Endodermal cell (in vitro differentiated cells): ENCODE data around the gene DQX1. TPM values are rescaled to one million over a fixed set of nuclear protein-coding genes. Genes with fewer than 3 reads are reported as not detected.
A peak's percentile ranks its signal among the peaks of the same experiment; 100 is the strongest.

ENCODE experiments used
- DNase-seq: peaks from one replicate; pipeline ENCODE4 v3.0.0-alpha.2; 2017
- H3K27ac ChIP-seq: 2 replicates; pipeline ENCODE4 v1.5.1; 2013; ENCODE audit warnings: mild to moderate bottlenecking, low read depth, low read length, moderate library complexity
- H3K27me3 ChIP-seq: 2 replicates; pipeline ENCODE4 v1.6.1; 2013; ENCODE audit warnings: mild to moderate bottlenecking, low read length, moderate library complexity; ENCODE audit not compliant: insufficient read depth, control insufficient read depth, poor library complexity, severe bottlenecking
- H3K36me3 ChIP-seq: 2 replicates; pipeline ENCODE4 v1.7.0; 2013; ENCODE audit warnings: mild to moderate bottlenecking, low read length, moderate library complexity; ENCODE audit not compliant: control insufficient read depth, insufficient read depth
- H3K4me1 ChIP-seq: one replicate; pipeline ENCODE4 v1.7.0; 2013; ENCODE audit warnings: low read length; ENCODE audit not compliant: control insufficient read depth, insufficient read depth
- H3K4me3 ChIP-seq: 2 replicates; pipeline ENCODE4 v1.5.1; 2013; ENCODE audit warnings: mild to moderate bottlenecking, low read length, moderate library complexity
- H3K9ac ChIP-seq: 2 replicates; pipeline ENCODE4 v1.6.1; 2013; ENCODE audit warnings: mild to moderate bottlenecking, low read length, moderate library complexity; ENCODE audit not compliant: poor library complexity, severe bottlenecking; ENCODE audit errors: extremely low read depth
- H3K9me3 ChIP-seq: 2 replicates; pipeline ENCODE4 v1.6.1; 2013; ENCODE audit warnings: mild to moderate bottlenecking, low read length, moderate library complexity; ENCODE audit not compliant: control insufficient read depth
- H3K27ac Mint-ChIP-seq: 2 replicates; pipeline ENCODE4 v1.8.0; 2020; ENCODE audit warnings: mixed read lengths
- H3K27me3 Mint-ChIP-seq: 2 replicates; pipeline ENCODE4 v1.8.0; 2021; ENCODE audit warnings: mild to moderate bottlenecking, mixed read lengths; ENCODE audit not compliant: insufficient read depth
- H3K36me3 Mint-ChIP-seq: 2 replicates; pipeline ENCODE4 v1.8.0; 2020; ENCODE audit warnings: low read depth, mixed read lengths
- H3K4me1 Mint-ChIP-seq: 2 replicates; pipeline ENCODE4 v1.8.0; 2020; ENCODE audit warnings: mixed read lengths
- H3K4me3 Mint-ChIP-seq: 2 replicates; pipeline ENCODE4 v1.8.0; 2020; ENCODE audit warnings: mild to moderate bottlenecking, moderate library complexity, mixed read lengths
- H3K9me3 Mint-ChIP-seq: 2 replicates; pipeline ENCODE4 v1.8.0; 2020; ENCODE audit warnings: mild to moderate bottlenecking, mixed read lengths
- WGBS, 2 experiments: methylation state at CpG; one replicate each; pipeline versions ENCODE4 v1.1.5 to v1.1.7; 2013; ENCODE audit warnings: missing lambda C conversion rate in 2 of 2, mixed read lengths in 1 of 2; ENCODE audit not compliant: insufficient coverage in 1 of 2, insufficient read length in 1 of 2; 5-methylcytosine and 5-hydroxymethylcytosine counted together
- total RNA-seq, 2 donors: library from RNA; stranded (reverse); fragmentation: NEBNext Ultra II Directional in 1 of 2; extraction: Animal tissue kit (Norgen Biotek cat#: 25700) in 1 of 2; gene quantifications; 2 replicates in 1 of 2; 3 replicates in 1 of 2; pipeline ENCODE4 v1.2.1, GENCODE V29; 2021
- TF ChIP-seq, protein P1 (sequence below): fragments of 200-600 bp; sonication (generic); conservative IDR thresholded peaks from 2 replicates; pipeline ENCODE4 v1.5.0; 2021; ENCODE audit warnings: antibody characterized with exemption, mild to moderate bottlenecking

DQX1 gene
- total RNA-seq, 2 donors from 2014 or later, result 0.93 to 1.1 TPM

DNA sequence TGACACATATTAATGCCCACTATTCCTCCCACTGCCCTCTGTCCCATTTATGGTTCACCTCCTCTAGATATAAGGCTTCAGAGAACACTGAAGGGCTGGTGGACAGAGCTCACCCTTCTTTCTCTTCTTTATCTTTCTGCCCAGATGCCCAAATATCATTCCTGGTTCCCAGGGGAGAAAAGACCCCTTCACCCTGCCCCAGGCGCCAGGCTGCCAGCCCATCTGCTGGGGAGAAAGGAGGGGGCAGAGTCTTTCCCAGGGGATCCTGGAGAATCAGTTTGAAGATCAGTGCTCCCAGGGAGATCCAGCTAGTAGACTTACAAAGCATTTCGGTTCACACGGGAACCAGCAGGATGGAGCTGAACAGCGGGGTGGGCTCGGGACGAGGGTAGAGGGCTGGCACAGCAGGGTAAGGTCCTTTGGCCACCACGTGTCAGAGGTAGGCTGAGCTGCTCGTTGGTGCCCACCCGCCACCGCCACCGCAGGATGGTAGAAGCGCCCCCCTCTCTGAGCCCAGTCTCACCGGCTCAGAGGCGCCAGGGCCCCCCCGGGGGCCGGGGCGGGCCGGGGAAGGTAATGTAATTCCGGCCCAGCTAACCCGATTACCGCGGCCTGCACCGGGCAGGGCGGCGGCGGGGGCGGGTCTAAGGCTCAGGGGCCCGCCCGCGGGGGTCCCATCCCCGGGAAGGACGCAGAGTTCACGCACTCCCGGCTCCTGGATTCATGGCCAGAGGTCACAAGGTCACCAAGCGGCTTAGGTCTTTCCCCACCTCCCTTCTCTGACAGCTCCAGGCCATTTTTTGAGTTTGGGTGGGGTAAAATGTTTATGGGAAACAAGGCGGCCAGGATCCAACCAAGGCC, 13.1 kb downstream of the DQX1 start:
- H3K27ac ChIP-seq, result no peak overlapping the region
- no peak overlapping the region for H3K4me3 ChIP-seq
- H3K9me3 ChIP-seq, result peaks cover 9% of the 10 kb centered on the region
- peaks cover 85% of the 10 kb centered on the region for H3K27me3 ChIP-seq
- Mint-ChIP-seq H3K9me3 (peaks cover 9% of the 10 kb centered on the region), H3K36me3 (peaks cover 2% of the 10 kb centered on the region), H3K4me1 (peaks cover 18% of the 10 kb centered on the region), H3K27me3 (peaks cover 87% of the 10 kb centered on the region), H3K4me3 (peak overlapping the region; percentile 42), H3K27ac (no peak overlapping the region)
- peaks cover 3% of the 10 kb centered on the region for H3K4me1 ChIP-seq
- H3K9ac ChIP-seq, result no peak overlapping the region
- DNase-seq, result peak; percentile 65
- no peaks in the 10 kb centered on the region for H3K36me3 ChIP-seq
- 3 to 5% methylated on average over 25 to 36 of the region's 36 CpGs for WGBS, 2 experiments
- TF ChIP-seq, protein P1, sequence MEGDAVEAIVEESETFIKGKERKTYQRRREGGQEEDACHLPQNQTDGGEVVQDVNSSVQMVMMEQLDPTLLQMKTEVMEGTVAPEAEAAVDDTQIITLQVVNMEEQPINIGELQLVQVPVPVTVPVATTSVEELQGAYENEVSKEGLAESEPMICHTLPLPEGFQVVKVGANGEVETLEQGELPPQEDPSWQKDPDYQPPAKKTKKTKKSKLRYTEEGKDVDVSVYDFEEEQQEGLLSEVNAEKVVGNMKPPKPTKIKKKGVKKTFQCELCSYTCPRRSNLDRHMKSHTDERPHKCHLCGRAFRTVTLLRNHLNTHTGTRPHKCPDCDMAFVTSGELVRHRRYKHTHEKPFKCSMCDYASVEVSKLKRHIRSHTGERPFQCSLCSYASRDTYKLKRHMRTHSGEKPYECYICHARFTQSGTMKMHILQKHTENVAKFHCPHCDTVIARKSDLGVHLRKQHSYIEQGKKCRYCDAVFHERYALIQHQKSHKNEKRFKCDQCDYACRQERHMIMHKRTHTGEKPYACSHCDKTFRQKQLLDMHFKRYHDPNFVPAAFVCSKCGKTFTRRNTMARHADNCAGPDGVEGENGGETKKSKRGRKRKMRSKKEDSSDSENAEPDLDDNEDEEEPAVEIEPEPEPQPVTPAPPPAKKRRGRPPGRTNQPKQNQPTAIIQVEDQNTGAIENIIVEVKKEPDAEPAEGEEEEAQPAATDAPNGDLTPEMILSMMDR, result no peak

GRCh38 chr2:74511104-74511989, 14.7 kb downstream of the DQX1 start:
- Histone ChIP-seq H3K4me1 (peaks cover 6% of the 10 kb centered on the region), H3K9me3 (peaks cover 1% of the 10 kb centered on the region), H3K9ac (no peak overlapping the region), H3K36me3 (no peaks in the 10 kb centered on the region), H3K27ac (no peak overlapping the region), H3K4me3 (no peak overlapping the region), H3K27me3 (peaks cover 68% of the 10 kb centered on the region)
- H3K27me3 Mint-ChIP-seq, result peaks cover 75% of the 10 kb centered on the region
- peaks cover 5% of the 10 kb centered on the region for H3K36me3 Mint-ChIP-seq
- H3K4me3 Mint-ChIP-seq, result no peak overlapping the region
- no peak overlapping the region for H3K27ac Mint-ChIP-seq
- DNase-seq, result no peak
- H3K4me1 Mint-ChIP-seq, result peaks cover 25% of the 10 kb centered on the region
- 70 to 78% methylated on average over 11 of the region's 11 CpGs for WGBS, 2 experiments
- H3K9me3 Mint-ChIP-seq, result peaks cover 2% of the 10 kb centered on the region
- TF ChIP-seq, protein P1, result no peak

- H3K36me3 ChIP-seq, result peaks cover 9% of the 10 kb centered on the region
- H3K27me3 ChIP-seq, result peaks cover 64% of the 10 kb centered on the region
- no peak overlapping the region for H3K27ac ChIP-seq
- peaks cover 12% of the 10 kb centered on the region for H3K36me3 Mint-ChIP-seq
- TF ChIP-seq, protein P1, result no peak
- H3K27ac Mint-ChIP-seq, result no peak overlapping the region
- no peak overlapping the region for H3K4me3 Mint-ChIP-seq
- H3K27me3 Mint-ChIP-seq, result peaks cover 65% of the 10 kb centered on the region
- peaks cover 6% of the 10 kb centered on the region for H3K4me1 ChIP-seq
- H3K9me3 Mint-ChIP-seq, result no peaks in the 10 kb centered on the region
- no peaks in the 10 kb centered on the region for H3K9me3 ChIP-seq
- H3K4me1 Mint-ChIP-seq, result peaks cover 25% of the 10 kb centered on the region
- H3K9ac ChIP-seq, result no peak overlapping the region
- DNase-seq, result no peak
- WGBS, 2 experiments, result 78 to 87% methylated on average over 4 of the region's 4 CpGs
- H3K4me3 ChIP-seq, result no peak overlapping the region
These were observed 15.8 kb downstream of the DQX1 start for GRCh38 chr2:74510272-74510671.
